ENCODE measurements around the gene METTL16. TPM values are rescaled to one million over a fixed set of nuclear protein-coding genes. Genes with fewer than 3 reads are reported as not detected.

Gene METTL16
- total RNA-seq, 1 donor: 14.8 TPM

GRCh38 chr17:2485543-2485942, 26.1 kb downstream of the METTL16 start:
- TF ChIP-seq CTCF (IDR thresholded peaks at IDR 0.05; ENCODE audit: extremely low read depth, low read depth, low read length): no peak
- peaks cover 6% of the 10 kb centered on the region for H4K20me1 ChIP-seq (ENCODE audit: insufficient read depth, low read length)
- no peak for DNase-seq (ENCODE audit: insufficient read length, low spot score, missing footprints)
- no peaks in the 10 kb centered on the region for H3K9me3 ChIP-seq (ENCODE audit: low read depth, low read length)
- H3K4me1 ChIP-seq (ENCODE audit: insufficient read depth, low read length): no peaks in the 10 kb centered on the region
- H2AFZ ChIP-seq (ENCODE audit: low read length): no peak overlapping the region
- H3K27ac ChIP-seq (ENCODE audit: low read depth, low read length): no peak overlapping the region
- no peaks in the 10 kb centered on the region for H3K27me3 ChIP-seq (ENCODE audit: insufficient read depth, low read length)
- peaks cover 29% of the 10 kb centered on the region for H3K79me2 ChIP-seq (ENCODE audit: insufficient read depth, low read length)
- no peak overlapping the region for H3K4me3 ChIP-seq (ENCODE audit: insufficient read depth, low read length)
- H3K36me3 ChIP-seq (ENCODE audit: insufficient read depth, low read length): no peaks in the 10 kb centered on the region
- no peak overlapping the region for H3K4me2 ChIP-seq (ENCODE audit: insufficient read depth, low read length)

- Histone ChIP-seq H3K36me3 (ENCODE audit: insufficient read depth, low read length) (no peaks in the 10 kb centered on the region), H3K4me3 (ENCODE audit: insufficient read depth, low read length) (no peak overlapping the region), H3K4me2 (ENCODE audit: insufficient read depth, low read length) (no peak overlapping the region), H3K27me3 (ENCODE audit: insufficient read depth, low read length) (no peaks in the 10 kb centered on the region), H3K27ac (ENCODE audit: low read depth, low read length) (no peak overlapping the region), H3K4me1 (ENCODE audit: insufficient read depth, low read length) (no peaks in the 10 kb centered on the region), H3K9me3 (ENCODE audit: low read depth, low read length) (no peaks in the 10 kb centered on the region), H3K79me2 (ENCODE audit: insufficient read depth, low read length) (peaks cover 31% of the 10 kb centered on the region), H4K20me1 (ENCODE audit: insufficient read depth, low read length) (peaks cover 6% of the 10 kb centered on the region), H2AFZ (ENCODE audit: low read length) (no peak overlapping the region)
- DNase-seq (ENCODE audit: insufficient read length, low spot score, missing footprints): no peak
- TF ChIP-seq CTCF (IDR thresholded peaks at IDR 0.05; ENCODE audit: extremely low read depth, low read depth, low read length): no peak
These were observed 26.8 kb downstream of the METTL16 start for GRCh38 chr17:2484876-2485275.

GRCh38 chr17:2483084-2483483, 28.6 kb downstream of the METTL16 start:
- H3K27ac ChIP-seq (ENCODE audit: low read depth, low read length): no peak overlapping the region
- no peaks in the 10 kb centered on the region for H3K4me1 ChIP-seq (ENCODE audit: insufficient read depth, low read length)
- DNase-seq (ENCODE audit: insufficient read length, low spot score, missing footprints): no peak
- H3K27me3 ChIP-seq (ENCODE audit: insufficient read depth, low read length): no peaks in the 10 kb centered on the region
- peaks cover 39% of the 10 kb centered on the region for H3K79me2 ChIP-seq (ENCODE audit: insufficient read depth, low read length)
- H3K36me3 ChIP-seq (ENCODE audit: insufficient read depth, low read length): no peaks in the 10 kb centered on the region
- no peak overlapping the region for H3K4me3 ChIP-seq (ENCODE audit: insufficient read depth, low read length)
- no peak for TF ChIP-seq CTCF (IDR thresholded peaks at IDR 0.05; ENCODE audit: extremely low read depth, low read depth, low read length)
- H3K4me2 ChIP-seq (ENCODE audit: insufficient read depth, low read length): no peak overlapping the region
- peaks cover 11% of the 10 kb centered on the region for H4K20me1 ChIP-seq (ENCODE audit: insufficient read depth, low read length)
- H3K9me3 ChIP-seq (ENCODE audit: low read depth, low read length): no peaks in the 10 kb centered on the region
- H2AFZ ChIP-seq (ENCODE audit: low read length): no peak overlapping the region

GRCh38 chr17:2482218-2482617, 29.5 kb downstream of the METTL16 start:
- Histone ChIP-seq H3K4me1 (ENCODE audit: insufficient read depth, low read length) (no peaks in the 10 kb centered on the region), H3K4me2 (ENCODE audit: insufficient read depth, low read length) (no peak overlapping the region), H3K4me3 (ENCODE audit: insufficient read depth, low read length) (no peak overlapping the region), H3K27me3 (ENCODE audit: insufficient read depth, low read length) (no peaks in the 10 kb centered on the region), H3K79me2 (ENCODE audit: insufficient read depth, low read length) (peaks cover 37% of the 10 kb centered on the region), H3K9me3 (ENCODE audit: low read depth, low read length) (no peaks in the 10 kb centered on the region), H3K27ac (ENCODE audit: low read depth, low read length) (no peak overlapping the region), H2AFZ (ENCODE audit: low read length) (no peak overlapping the region), H4K20me1 (ENCODE audit: insufficient read depth, low read length) (peaks cover 14% of the 10 kb centered on the region), H3K36me3 (ENCODE audit: insufficient read depth, low read length) (peaks cover 5% of the 10 kb centered on the region)
- no peak for DNase-seq (ENCODE audit: insufficient read length, low spot score, missing footprints)
- no peak for TF ChIP-seq CTCF (IDR thresholded peaks at IDR 0.05; ENCODE audit: extremely low read depth, low read depth, low read length)

Data from osteoblast (primary cell).